ENCODE measurements around the gene PDK2. TPM values are rescaled to one million over a fixed set of nuclear protein-coding genes. Genes with fewer than 3 reads are reported as not detected.
A peak's percentile ranks its signal among the peaks of the same experiment; 100 is the strongest.

The PDK2 gene
- total RNA-seq, 5 donors from 2014 or later (not counting 1 experiment from before 2014, with no cell fraction given) = 18.8 to 37.2 (median 30.0) TPM

DNA sequence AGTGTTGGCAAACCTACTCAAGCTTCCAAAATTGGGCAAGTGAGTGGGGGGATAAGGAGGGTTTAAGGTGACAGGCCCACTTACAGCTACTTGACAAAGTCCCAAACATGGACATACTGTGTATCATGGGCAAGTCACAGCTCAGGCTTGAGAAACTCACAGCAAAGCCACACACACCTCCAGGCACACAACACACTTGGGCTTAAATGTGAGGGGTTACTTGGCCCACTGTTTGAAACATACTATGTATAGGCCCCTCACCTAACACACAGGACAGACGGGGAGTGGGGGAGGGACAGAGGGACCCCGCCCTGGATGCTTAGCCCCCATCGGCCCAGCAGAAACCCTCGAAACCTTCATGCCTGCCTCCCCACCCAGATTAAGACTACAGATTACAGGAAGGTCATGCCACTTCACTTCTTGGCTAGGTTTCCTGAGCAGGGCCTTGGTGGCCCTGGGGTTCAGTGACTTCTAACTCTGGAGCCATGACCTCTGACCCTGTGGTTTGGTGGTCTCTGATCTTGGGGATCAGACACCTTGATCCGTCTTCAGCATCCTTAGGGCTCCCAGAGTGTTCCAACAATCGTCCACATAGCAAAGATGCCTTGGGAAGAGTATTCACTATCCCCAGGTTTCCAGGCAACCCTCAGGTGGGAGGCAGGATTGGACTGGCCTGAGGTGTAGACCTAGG lies 37.1 kb downstream of the PDK2 start:
- H3K27ac ChIP-seq (ENCODE audit: low read length) = no peak overlapping the region
- WGBS (ENCODE audit: insufficient coverage) = 88% methylated on average over 2 of the region's 6 CpGs
- Mint-ChIP-seq H3K27me3 (peaks cover 12 to 13% of the 10 kb centered on the region in 2 donors), H3K4me1 (peaks cover 26 to 38% (median 35%) of the 10 kb centered on the region in 3 donors), H3K36me3 (peaks cover 13% of the 10 kb centered on the region), H3K27ac (peak overlapping the region in 1 of 2 donors; percentile 5), H3K9me3 (no peaks in the 10 kb centered on the region), H3K4me3 (peak overlapping the region in 1 of 3 donors; percentile 66)
- ChIA-PET CTCF (interaction anchor here (0.6 to 1.9 kb wide), 4 partner anchors 14 to 38 kb away, joined by 3 to 8 read pairs (median 5); partner anchors contain the start of gene PPP1R9B (in 1 of the 2)), POLR2A (no interaction called here)
- H3K4me1 ChIP-seq (ENCODE audit: control insufficient read depth in 1 of 2, extremely low read depth in 1 of 2, insufficient read depth in 2 of 2, low read length in 2 of 2) = peaks cover 6 to 30% of the 10 kb centered on the region in 2 experiments
- ATAC-seq (replicated peaks in 1 of 4) (no peak), DNase-seq (no peak)
- no peak overlapping the region for H3K4me3 ChIP-seq (ENCODE audit: control insufficient read depth in 1 of 2, extremely low read depth in 1 of 2, low read length in 1 of 2)
- no peaks in the 10 kb centered on the region for H3K9me3 ChIP-seq
- peaks cover 10 to 31% of the 10 kb centered on the region in 2 donors for H3K36me3 ChIP-seq (ENCODE audit: control insufficient read depth in 2 of 2, extremely low read depth in 1 of 2, insufficient read depth in 1 of 2, low read length in 1 of 2)
- H3K27me3 ChIP-seq (replicated peaks in 1 of 2; ENCODE audit: control insufficient read depth in 2 of 2, extremely low read depth in 1 of 2, insufficient read depth in 2 of 2, low read length in 1 of 2) = peaks cover 0 to 40% of the 10 kb centered on the region in 2 experiments

DNA sequence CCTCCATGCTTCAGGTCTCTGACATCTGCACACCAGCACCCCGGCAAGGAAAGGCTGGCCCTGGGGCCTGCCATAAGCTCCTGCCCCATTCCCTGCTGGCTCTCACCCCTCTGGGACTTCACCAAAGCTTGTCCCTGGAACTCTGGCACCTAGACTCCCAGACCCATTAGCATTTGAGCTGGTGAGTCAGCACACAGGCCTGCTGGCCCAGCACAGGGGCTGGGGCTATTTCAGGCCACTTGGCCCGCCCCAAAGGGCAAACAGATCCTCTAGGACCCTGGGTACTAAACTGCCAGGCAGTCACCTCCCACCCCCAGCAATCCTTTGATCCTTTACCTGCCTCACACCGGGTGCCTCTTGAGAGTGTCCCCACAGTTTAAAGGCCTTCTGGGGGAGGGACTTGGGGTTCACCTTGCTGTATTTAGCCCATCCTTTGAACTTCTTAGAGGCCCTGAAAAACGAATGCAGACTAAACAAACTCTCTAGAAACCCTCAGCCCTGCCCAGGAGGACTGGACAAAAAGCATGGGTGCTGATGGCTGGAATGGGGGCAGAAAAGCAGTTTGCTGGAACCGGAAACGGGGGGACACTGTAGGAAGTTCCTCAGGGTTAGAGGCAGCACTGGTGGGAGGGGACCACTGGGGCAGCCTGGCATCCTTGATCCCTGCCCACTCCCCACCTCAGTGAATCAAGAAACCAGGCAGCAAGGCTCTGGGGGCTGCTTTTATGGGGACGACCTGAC lies 38.0 kb downstream of the PDK2 start:
- DNase-seq (no peak), ATAC-seq (replicated peaks in 1 of 4) (no peak)
- Histone ChIP-seq H3K4me1 (ENCODE audit: control insufficient read depth in 1 of 2, extremely low read depth in 1 of 2, insufficient read depth in 2 of 2, low read length in 2 of 2) (peaks cover 6 to 26% of the 10 kb centered on the region in 2 experiments), H3K36me3 (ENCODE audit: control insufficient read depth in 2 of 2, extremely low read depth in 1 of 2, insufficient read depth in 1 of 2, low read length in 1 of 2) (peaks cover 12 to 40% of the 10 kb centered on the region in 2 donors), H3K4me3 (ENCODE audit: control insufficient read depth in 1 of 2, extremely low read depth in 1 of 2, low read length in 1 of 2) (no peak overlapping the region), H3K9me3 (no peaks in the 10 kb centered on the region), H3K27ac (ENCODE audit: low read length) (no peak overlapping the region), H3K27me3 (replicated peaks in 1 of 2; ENCODE audit: control insufficient read depth in 2 of 2, extremely low read depth in 1 of 2, insufficient read depth in 2 of 2, low read length in 1 of 2) (peaks cover 0 to 32% of the 10 kb centered on the region in 2 experiments)
- Mint-ChIP-seq H3K36me3 (peaks cover 23% of the 10 kb centered on the region), H3K27ac (no peak overlapping the region), H3K4me3 (no peak overlapping the region), H3K4me1 (peaks cover 26 to 40% (median 36%) of the 10 kb centered on the region in 3 donors), H3K9me3 (no peaks in the 10 kb centered on the region), H3K27me3 (peaks cover 12 to 13% of the 10 kb centered on the region in 2 donors)
- ChIA-PET CTCF (no interaction called here), POLR2A (no interaction called here)
- 82% methylated on average over 3 of the region's 7 CpGs for WGBS (ENCODE audit: insufficient coverage)

DNA sequence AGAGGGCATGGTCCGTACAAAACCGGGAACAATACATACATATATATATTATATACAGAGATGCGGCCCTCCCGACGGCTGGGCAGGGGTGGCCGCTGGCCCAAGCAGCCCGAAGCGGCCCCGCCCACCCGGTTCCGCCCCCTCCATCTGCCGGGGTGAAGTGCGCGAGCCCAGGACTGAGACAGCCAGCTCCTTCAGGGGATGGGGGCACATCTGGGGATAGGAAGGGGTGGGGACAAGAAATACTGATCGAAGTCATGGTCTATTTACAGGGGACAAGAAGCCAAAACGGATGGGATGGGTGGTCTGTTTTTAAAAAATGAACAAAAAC lies 38.6 kb downstream of the PDK2 start:
- ChIA-PET CTCF (no interaction called here), POLR2A (no interaction called here)
- DNase-seq (no peak), ATAC-seq (replicated peaks in 1 of 4) (no peak)
- no peak overlapping the region for H3K27ac ChIP-seq (ENCODE audit: low read length)
- H3K4me3 Mint-ChIP-seq = no peak overlapping the region
- H3K9me3 Mint-ChIP-seq = no peaks in the 10 kb centered on the region
- peaks cover 16 to 46% of the 10 kb centered on the region in 2 donors for H3K36me3 ChIP-seq (ENCODE audit: control insufficient read depth in 2 of 2, extremely low read depth in 1 of 2, insufficient read depth in 1 of 2, low read length in 1 of 2)
- peaks cover 0 to 27% of the 10 kb centered on the region in 2 experiments for H3K27me3 ChIP-seq (replicated peaks in 1 of 2; ENCODE audit: control insufficient read depth in 2 of 2, extremely low read depth in 1 of 2, insufficient read depth in 2 of 2, low read length in 1 of 2)
- peaks cover 23 to 38% (median 35%) of the 10 kb centered on the region in 3 donors for H3K4me1 Mint-ChIP-seq
- H3K4me1 ChIP-seq (ENCODE audit: control insufficient read depth in 1 of 2, extremely low read depth in 1 of 2, insufficient read depth in 2 of 2, low read length in 2 of 2) = peaks cover 4 to 22% of the 10 kb centered on the region in 2 experiments
- H3K9me3 ChIP-seq = no peaks in the 10 kb centered on the region
- H3K36me3 Mint-ChIP-seq = peaks cover 27% of the 10 kb centered on the region
- 100% methylated on average over 1 of the region's 16 CpGs for WGBS (ENCODE audit: insufficient coverage)
- H3K27me3 Mint-ChIP-seq = peaks cover 7 to 8% of the 10 kb centered on the region in 2 donors
- no peak overlapping the region for H3K4me3 ChIP-seq (ENCODE audit: control insufficient read depth in 1 of 2, extremely low read depth in 1 of 2, low read length in 1 of 2)
- H3K27ac Mint-ChIP-seq = no peak overlapping the region

DNA sequence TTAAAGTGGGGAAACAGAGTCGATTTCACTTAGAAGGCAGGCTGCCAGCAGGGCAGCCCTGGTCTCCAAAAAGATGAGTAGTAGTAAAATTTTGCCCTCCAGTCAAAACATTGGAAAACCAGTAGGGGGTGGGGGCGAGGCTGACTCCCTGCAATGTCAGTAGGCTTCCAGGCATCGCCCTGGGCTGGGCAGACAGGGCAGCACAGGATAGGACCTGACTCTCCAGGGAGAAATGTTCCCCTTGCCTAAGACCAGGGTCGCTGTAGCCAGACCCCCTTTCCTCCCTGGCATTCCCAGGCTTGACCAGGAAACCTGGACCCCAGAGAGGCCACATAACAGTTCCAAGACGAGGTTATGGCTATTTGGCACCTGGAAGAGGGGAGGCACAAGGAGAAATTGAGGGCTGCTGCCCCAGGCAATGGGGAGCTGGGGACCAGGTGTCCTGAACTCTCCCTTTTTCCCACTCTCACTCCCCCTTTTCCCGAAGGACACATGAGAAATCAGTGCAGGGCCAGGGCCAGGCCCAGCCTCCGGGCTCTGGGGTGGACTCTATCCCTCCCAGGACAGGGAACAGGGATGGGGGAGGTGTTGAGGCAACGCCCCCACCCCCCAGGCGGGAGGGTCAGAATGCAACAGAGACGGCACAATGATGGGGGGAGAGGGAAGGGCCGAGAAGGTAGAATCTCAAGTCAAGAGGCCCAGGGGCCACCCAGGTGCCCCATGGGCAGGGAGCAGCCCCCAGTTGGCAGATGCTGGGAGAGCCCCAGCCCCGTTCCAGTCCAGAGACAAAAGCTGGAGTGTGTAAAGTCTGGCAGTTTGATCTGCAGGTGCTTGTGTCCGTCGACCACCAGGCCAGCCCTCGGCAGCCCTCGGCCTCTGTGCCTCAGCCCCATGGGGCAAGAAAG lies 39.3 kb downstream of the PDK2 start:
- ATAC-seq (replicated peaks in 1 of 4) (no peak), DNase-seq (no peak)
- no peak overlapping the region for H3K27ac ChIP-seq (ENCODE audit: low read length)
- peaks cover 4 to 19% of the 10 kb centered on the region in 2 experiments for H3K4me1 ChIP-seq (ENCODE audit: control insufficient read depth in 1 of 2, extremely low read depth in 1 of 2, insufficient read depth in 2 of 2, low read length in 2 of 2)
- ChIA-PET POLR2A (no interaction called here), CTCF (no interaction called here)
- Mint-ChIP-seq H3K27ac (no peak overlapping the region), H3K36me3 (peaks cover 30% of the 10 kb centered on the region), H3K9me3 (no peaks in the 10 kb centered on the region), H3K4me1 (peaks cover 24 to 38% (median 33%) of the 10 kb centered on the region in 3 donors), H3K4me3 (no peak overlapping the region), H3K27me3 (peaks cover 6 to 7% of the 10 kb centered on the region in 2 donors)
- no peak overlapping the region for H3K4me3 ChIP-seq (ENCODE audit: control insufficient read depth in 1 of 2, extremely low read depth in 1 of 2, low read length in 1 of 2)
- 85% methylated on average over 7 of the region's 16 CpGs for WGBS (ENCODE audit: insufficient coverage)
- peaks cover 19 to 53% of the 10 kb centered on the region in 2 donors for H3K36me3 ChIP-seq (ENCODE audit: control insufficient read depth in 2 of 2, extremely low read depth in 1 of 2, insufficient read depth in 1 of 2, low read length in 1 of 2)
- H3K27me3 ChIP-seq (replicated peaks in 1 of 2; ENCODE audit: control insufficient read depth in 2 of 2, extremely low read depth in 1 of 2, insufficient read depth in 2 of 2, low read length in 1 of 2) = peaks cover 0 to 20% of the 10 kb centered on the region in 2 experiments
- H3K9me3 ChIP-seq = no peaks in the 10 kb centered on the region

- no peak overlapping the region for H3K4me3 ChIP-seq (ENCODE audit: control insufficient read depth in 1 of 2, extremely low read depth in 1 of 2, low read length in 1 of 2)
- peaks cover 33 to 45% (median 42%) of the 10 kb centered on the region in 3 donors for H3K4me1 Mint-ChIP-seq
- peaks cover 19 to 57% of the 10 kb centered on the region in 2 donors for H3K36me3 ChIP-seq (ENCODE audit: control insufficient read depth in 2 of 2, extremely low read depth in 1 of 2, insufficient read depth in 1 of 2, low read length in 1 of 2)
- 94% methylated on average over 7 of the region's 16 CpGs for WGBS (ENCODE audit: insufficient coverage)
- no peaks in the 10 kb centered on the region for H3K9me3 ChIP-seq
- H3K9me3 Mint-ChIP-seq = no peaks in the 10 kb centered on the region
- peaks cover 41% of the 10 kb centered on the region for H3K36me3 Mint-ChIP-seq
- no peak overlapping the region for H3K27ac Mint-ChIP-seq
- peaks cover 6 to 7% of the 10 kb centered on the region in 2 donors for H3K27me3 Mint-ChIP-seq
- no peak overlapping the region for H3K4me3 Mint-ChIP-seq
- H3K27me3 ChIP-seq (replicated peaks in 1 of 2; ENCODE audit: control insufficient read depth in 2 of 2, extremely low read depth in 1 of 2, insufficient read depth in 2 of 2, low read length in 1 of 2) = peaks cover 0 to 13% of the 10 kb centered on the region in 2 experiments
- ATAC-seq (replicated peaks in 1 of 4) = no peak
- POLR2A ChIA-PET = interaction anchor here in 1 of 2 donors (0.6 kb wide), 1 partner anchor 38 kb away, joined by 6 read pairs; no protein-coding TSS in a partner anchor
- H3K27ac ChIP-seq (ENCODE audit: low read length) = no peak overlapping the region
- peaks cover 10 to 21% of the 10 kb centered on the region in 2 experiments for H3K4me1 ChIP-seq (ENCODE audit: control insufficient read depth in 1 of 2, extremely low read depth in 1 of 2, insufficient read depth in 2 of 2, low read length in 2 of 2)
- no peak for DNase-seq
- CTCF ChIA-PET = interaction anchor here in 1 of 2 donors (1.3 kb wide), 1 partner anchor 25 kb away, joined by 3 read pairs; no protein-coding TSS in a partner anchor
Observed at GRCh38 chr17:50135316-50136095, 40.4 kb downstream of the PDK2 start.

Data from T-cell (primary cell).